ENCODE measurements around the gene MAP4K2. TPM values are rescaled to one million over a fixed set of nuclear protein-coding genes. Genes with fewer than 3 reads are reported as not detected.

MAP4K2 gene
- total RNA-seq, 1 experiment from 2014 or later: 24.5 TPM

DNA sequence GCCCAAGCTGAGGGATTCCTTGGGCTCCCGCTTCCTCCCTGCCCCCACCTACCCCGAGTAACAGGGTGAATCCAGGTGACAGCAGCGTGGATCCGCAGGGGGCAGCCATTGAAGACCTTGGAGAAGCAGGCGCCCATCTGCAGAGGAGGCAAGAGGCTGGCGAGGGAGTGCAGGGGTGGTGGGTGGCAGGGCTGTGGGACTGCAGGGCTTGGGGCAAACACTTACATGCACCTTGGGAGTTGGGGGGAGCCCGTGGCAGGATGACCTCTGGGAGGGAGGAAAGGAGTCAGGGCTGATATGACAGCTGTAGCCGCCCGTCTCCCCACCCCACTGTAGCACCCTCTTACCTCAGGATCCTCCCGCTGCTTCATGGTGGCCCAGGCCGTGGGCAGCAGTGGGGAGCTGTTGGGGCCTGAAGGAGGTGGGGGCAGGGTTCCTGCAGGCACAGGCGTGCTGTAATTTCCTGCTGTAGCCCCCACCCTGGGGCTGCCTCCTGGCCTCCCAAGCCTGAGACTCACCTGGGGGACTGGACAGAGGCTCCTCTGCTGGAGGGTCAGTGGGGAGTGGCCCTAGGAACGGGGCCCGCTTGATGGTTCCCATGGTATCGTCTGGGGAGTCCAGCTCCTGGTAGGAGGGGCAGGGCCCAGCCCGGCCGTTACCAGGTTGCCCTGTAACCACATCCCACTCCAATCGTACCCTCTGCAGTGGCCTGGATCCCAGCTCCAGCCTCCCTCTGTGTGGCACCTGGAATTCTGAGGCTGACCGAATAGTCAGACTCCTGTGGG, 6.1 kb downstream of the MAP4K2 start:
- CTCF ChIA-PET: interaction anchor here (0.5 to 1.5 kb wide), 4 partner anchors 9 to 52 kb away, joined by 3 to 4 read pairs (median 3); no protein-coding TSS in a partner anchor
- DNase-seq (ENCODE audit: low spot score) (no peak), ATAC-seq (no peak)
- Mint-ChIP-seq H3K27me3 (ENCODE audit: low read depth) (no peaks in the 10 kb centered on the region), H3K4me3 (no peak overlapping the region), H3K4me1 (no peaks in the 10 kb centered on the region), H3K27ac (no peak overlapping the region), H3K36me3 (no peaks in the 10 kb centered on the region), H3K9me3 (no peaks in the 10 kb centered on the region)
- POLR2A ChIA-PET: interaction anchor here (0.5 kb wide), 1 partner anchor 998 kb away, joined by 4 read pairs; no protein-coding TSS in a partner anchor
- TF ChIP-seq, protein P1, sequence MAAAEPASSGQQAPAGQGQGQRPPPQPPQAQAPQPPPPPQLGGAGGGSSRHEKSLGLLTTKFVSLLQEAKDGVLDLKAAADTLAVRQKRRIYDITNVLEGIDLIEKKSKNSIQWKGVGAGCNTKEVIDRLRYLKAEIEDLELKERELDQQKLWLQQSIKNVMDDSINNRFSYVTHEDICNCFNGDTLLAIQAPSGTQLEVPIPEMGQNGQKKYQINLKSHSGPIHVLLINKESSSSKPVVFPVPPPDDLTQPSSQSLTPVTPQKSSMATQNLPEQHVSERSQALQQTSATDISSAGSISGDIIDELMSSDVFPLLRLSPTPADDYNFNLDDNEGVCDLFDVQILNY (CRISPR knock-in tag; IDR thresholded peaks at IDR 0.05): no peak

- ChIA-PET POLR2A (interaction anchor here (0.5 kb wide), 1 partner anchor 997 kb away, joined by 4 read pairs; no protein-coding TSS in a partner anchor), CTCF (no interaction called here)
- DNase-seq (ENCODE audit: low spot score) (no peak), ATAC-seq (no peak)
- Mint-ChIP-seq H3K27ac (no peak overlapping the region), H3K36me3 (no peaks in the 10 kb centered on the region), H3K4me3 (no peak overlapping the region), H3K4me1 (no peaks in the 10 kb centered on the region), H3K9me3 (no peaks in the 10 kb centered on the region), H3K27me3 (ENCODE audit: low read depth) (no peaks in the 10 kb centered on the region)
- TF ChIP-seq, protein P2, sequence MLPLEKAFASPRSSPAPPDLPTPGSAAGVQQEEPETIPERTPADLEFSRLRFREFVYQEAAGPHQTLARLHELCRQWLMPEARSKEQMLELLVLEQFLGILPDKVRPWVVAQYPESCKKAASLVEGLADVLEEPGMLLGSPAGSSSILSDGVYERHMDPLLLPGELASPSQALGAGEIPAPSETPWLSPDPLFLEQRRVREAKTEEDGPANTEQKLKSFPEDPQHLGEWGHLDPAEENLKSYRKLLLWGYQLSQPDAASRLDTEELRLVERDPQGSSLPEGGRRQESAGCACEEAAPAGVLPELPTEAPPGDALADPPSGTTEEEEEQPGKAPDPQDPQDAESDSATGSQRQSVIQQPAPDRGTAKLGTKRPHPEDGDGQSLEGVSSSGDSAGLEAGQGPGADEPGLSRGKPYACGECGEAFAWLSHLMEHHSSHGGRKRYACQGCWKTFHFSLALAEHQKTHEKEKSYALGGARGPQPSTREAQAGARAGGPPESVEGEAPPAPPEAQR (CRISPR knock-in tag; IDR thresholded peaks at IDR 0.05): no peak
- no peak for TF ChIP-seq ZNF263 (CRISPR knock-in tag; IDR thresholded peaks at IDR 0.05; ENCODE audit: low read depth)
Observed at GRCh38 chr11:64796047-64796756, 6.8 kb downstream of the MAP4K2 start.

DNA sequence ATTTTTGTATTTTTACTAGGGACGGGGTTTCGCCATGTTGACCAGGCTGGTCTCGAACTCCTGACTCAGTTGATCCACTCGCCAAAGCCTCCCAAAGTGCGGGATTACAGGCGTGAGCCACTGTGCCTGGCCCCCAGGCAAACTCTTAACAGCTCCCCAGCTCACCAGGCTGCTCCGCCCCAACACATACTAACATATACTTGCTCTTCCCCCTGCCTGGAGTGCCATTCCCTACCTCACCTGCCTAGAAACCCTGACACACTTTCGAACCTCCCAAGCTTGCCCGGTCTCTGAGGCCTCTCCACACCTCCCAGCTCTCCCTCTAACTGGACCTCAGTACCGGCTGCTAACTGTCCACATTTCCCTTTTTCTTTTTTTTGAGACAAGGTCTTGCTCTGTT, 8.5 kb downstream of the MAP4K2 start:
- POLR2A ChIA-PET: no interaction called here
- peak overlapping the region; percentile 28; the same call in 1 of the 2 replicates for H3K27ac Mint-ChIP-seq

GRCh38 chr11:64793271-64794160, 9.5 kb downstream of the MAP4K2 start:
- CTCF ChIA-PET: interaction anchor here (1.1 to 1.4 kb wide), 3 partner anchors 10 to 55 kb away, joined by 3 to 6 read pairs (median 3); partner anchors contain the start of genes MAP4K2 and SF1
- no peak for ATAC-seq
- Mint-ChIP-seq H3K9me3 (no peaks in the 10 kb centered on the region), H3K27me3 (ENCODE audit: low read depth) (no peaks in the 10 kb centered on the region), H3K4me3 (no peak overlapping the region), H3K27ac (peak overlapping the region; percentile 45), H3K4me1 (no peaks in the 10 kb centered on the region), H3K36me3 (no peaks in the 10 kb centered on the region; the same call in 1 of the 2 replicates)
- POLR2A ChIA-PET: no interaction called here
- TF ChIP-seq NR3C1 (CRISPR knock-in tag; conservative IDR thresholded peaks at IDR 0.05; ENCODE audit: low read depth) (no peak), ZBTB21 (CRISPR knock-in tag; IDR thresholded peaks at IDR 0.05; ENCODE audit: borderline replicate concordance) (no peak), ZNF416 (CRISPR knock-in tag; IDR thresholded peaks at IDR 0.05) (no peak), HMGXB4 (CRISPR knock-in tag; IDR thresholded peaks at IDR 0.05) (no peak)
- no peak for DNase-seq (ENCODE audit: low spot score)

More for the DNA sequence above, 8.5 kb downstream of the MAP4K2 start:
- Mint-ChIP-seq H3K27me3 (ENCODE audit: low read depth) (no peaks in the 10 kb centered on the region), H3K36me3 (no peaks in the 10 kb centered on the region), H3K4me1 (no peaks in the 10 kb centered on the region), H3K4me3 (no peak overlapping the region), H3K9me3 (no peaks in the 10 kb centered on the region)
- ATAC-seq (no peak), DNase-seq (ENCODE audit: low spot score) (no peak)
- CTCF ChIA-PET: interaction anchor here (0.6 to 1.4 kb wide), 4 partner anchors 9 to 164 kb away, joined by 3 to 6 read pairs (median 3); partner anchors contain the start of genes MAP4K2 and SF1
- TF ChIP-seq ZNF232 (CRISPR knock-in tag; IDR thresholded peaks at IDR 0.05) (no peak), ATF1 (CRISPR knock-in tag; IDR thresholded peaks at IDR 0.05) (no peak), ZNF219 (CRISPR knock-in tag; IDR thresholded peaks at IDR 0.05; ENCODE audit: borderline replicate concordance) (no peak)
- TF ChIP-seq, protein P3, sequence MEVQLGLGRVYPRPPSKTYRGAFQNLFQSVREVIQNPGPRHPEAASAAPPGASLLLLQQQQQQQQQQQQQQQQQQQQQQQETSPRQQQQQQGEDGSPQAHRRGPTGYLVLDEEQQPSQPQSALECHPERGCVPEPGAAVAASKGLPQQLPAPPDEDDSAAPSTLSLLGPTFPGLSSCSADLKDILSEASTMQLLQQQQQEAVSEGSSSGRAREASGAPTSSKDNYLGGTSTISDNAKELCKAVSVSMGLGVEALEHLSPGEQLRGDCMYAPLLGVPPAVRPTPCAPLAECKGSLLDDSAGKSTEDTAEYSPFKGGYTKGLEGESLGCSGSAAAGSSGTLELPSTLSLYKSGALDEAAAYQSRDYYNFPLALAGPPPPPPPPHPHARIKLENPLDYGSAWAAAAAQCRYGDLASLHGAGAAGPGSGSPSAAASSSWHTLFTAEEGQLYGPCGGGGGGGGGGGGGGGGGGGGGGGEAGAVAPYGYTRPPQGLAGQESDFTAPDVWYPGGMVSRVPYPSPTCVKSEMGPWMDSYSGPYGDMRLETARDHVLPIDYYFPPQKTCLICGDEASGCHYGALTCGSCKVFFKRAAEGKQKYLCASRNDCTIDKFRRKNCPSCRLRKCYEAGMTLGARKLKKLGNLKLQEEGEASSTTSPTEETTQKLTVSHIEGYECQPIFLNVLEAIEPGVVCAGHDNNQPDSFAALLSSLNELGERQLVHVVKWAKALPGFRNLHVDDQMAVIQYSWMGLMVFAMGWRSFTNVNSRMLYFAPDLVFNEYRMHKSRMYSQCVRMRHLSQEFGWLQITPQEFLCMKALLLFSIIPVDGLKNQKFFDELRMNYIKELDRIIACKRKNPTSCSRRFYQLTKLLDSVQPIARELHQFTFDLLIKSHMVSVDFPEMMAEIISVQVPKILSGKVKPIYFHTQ (CRISPR knock-in tag; IDR thresholded peaks at IDR 0.05): no peak
